ENCODE measurements around the gene APBB1.

DNA sequence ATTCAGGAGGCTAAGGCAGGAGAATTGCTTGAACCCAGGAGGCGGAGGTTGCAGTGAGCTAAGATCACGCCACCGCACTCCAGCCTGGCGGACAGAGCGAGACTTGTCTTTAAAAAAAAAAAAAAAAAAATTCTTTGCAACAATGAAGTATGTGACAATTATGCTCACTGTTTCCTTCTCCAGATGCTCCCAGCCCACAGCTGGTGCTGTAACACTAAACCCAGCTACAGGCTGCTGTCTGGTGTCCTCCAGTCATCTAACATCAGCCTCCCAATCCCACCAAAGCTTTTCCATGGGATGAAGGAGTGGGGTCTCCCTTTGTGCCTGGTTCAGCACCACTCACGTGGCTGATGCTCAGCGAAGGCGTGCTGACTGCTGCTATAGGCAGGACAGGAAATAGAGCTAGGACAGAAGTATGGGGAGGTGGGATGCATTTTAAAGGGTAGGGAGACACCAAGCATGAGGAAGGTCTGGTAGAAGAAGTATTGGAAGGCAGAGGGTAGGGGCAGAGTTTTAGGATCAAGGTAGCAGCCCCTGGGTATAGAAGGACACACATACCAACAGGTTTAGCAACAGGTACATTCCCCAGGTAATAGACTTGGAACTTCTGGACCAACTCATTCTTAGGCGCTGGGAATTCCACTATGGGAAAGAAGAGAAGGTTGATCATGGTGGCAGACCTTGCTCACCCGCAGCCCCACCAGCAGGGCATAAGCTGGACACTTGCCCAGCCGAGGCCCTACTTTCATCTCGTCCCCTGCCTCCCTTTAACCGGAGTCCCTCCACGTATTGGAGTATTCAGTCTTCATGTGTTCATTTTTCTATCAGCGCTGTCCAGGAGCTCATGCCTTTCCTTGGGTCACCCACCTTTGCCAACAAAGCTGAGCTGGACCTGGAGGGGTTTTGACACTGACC lies 18.2 kb downstream of the APBB1 start:
- TF ChIP-seq POLR2AphosphoS5 (IDR thresholded peaks at IDR 0.05) (no peak), EZH2 (IDR thresholded peaks at IDR 0.05; ENCODE audit: borderline replicate concordance, insufficient read depth, low read length, poor library complexity, severe bottlenecking) (no peak), CTCF (IDR thresholded peaks at IDR 0.05; ENCODE audit: poor library complexity, severe bottlenecking) (no peak), EP300 (conservative IDR thresholded peaks at IDR 0.05; ENCODE audit: poor library complexity, severe bottlenecking) (no peak), TAF1 (IDR thresholded peaks at IDR 0.05; ENCODE audit: low read depth) (no peak), RAD21 (conservative IDR thresholded peaks at IDR 0.05) (no peak), SMC3 (conservative IDR thresholded peaks at IDR 0.05; ENCODE audit: poor library complexity) (no peak), MXI1 (conservative IDR thresholded peaks at IDR 0.05; ENCODE audit: poor library complexity, severe bottlenecking) (no peak)
- TF ChIP-seq, protein P1, sequence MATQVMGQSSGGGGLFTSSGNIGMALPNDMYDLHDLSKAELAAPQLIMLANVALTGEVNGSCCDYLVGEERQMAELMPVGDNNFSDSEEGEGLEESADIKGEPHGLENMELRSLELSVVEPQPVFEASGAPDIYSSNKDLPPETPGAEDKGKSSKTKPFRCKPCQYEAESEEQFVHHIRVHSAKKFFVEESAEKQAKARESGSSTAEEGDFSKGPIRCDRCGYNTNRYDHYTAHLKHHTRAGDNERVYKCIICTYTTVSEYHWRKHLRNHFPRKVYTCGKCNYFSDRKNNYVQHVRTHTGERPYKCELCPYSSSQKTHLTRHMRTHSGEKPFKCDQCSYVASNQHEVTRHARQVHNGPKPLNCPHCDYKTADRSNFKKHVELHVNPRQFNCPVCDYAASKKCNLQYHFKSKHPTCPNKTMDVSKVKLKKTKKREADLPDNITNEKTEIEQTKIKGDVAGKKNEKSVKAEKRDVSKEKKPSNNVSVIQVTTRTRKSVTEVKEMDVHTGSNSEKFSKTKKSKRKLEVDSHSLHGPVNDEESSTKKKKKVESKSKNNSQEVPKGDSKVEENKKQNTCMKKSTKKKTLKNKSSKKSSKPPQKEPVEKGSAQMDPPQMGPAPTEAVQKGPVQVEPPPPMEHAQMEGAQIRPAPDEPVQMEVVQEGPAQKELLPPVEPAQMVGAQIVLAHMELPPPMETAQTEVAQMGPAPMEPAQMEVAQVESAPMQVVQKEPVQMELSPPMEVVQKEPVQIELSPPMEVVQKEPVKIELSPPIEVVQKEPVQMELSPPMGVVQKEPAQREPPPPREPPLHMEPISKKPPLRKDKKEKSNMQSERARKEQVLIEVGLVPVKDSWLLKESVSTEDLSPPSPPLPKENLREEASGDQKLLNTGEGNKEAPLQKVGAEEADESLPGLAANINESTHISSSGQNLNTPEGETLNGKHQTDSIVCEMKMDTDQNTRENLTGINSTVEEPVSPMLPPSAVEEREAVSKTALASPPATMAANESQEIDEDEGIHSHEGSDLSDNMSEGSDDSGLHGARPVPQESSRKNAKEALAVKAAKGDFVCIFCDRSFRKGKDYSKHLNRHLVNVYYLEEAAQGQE (IDR thresholded peaks at IDR 0.05; ENCODE audit: borderline replicate concordance), result no peak

Data from neural cell (in vitro differentiated cells).